Right lobe of liver (tissue), 4 donors: Measurements from ENCODE around the gene TM2D3.

Experiments
- CTCF ChIP-seq, 4 donors: fragments of 200-600 bp in 3 of 4; fragments of 450-650 bp in 1 of 4; IDR thresholded peaks; one replicate each; pipeline versions ENCODE4 v1.5.1 to v1.8.0; 2016 to 2022; ENCODE audit warnings: antibody characterized with exemption in 4 of 4, mild to moderate bottlenecking in 2 of 4
- POLR2A ChIP-seq: fragments of 450-650 bp; IDR thresholded peaks from one replicate; pipeline ENCODE4 v1.6.1; 2017; ENCODE audit warnings: antibody characterized with exemption, mild to moderate bottlenecking
- donor health status: DM: no; HTN: no; CAD: no.
- donor health status: DM: no; HTN: no; CAD: no.
- donor health status: DM: no; HTN: yes; CAD: no.

- no peak for TF ChIP-seq CTCF (IDR thresholded peaks at IDR 0.05)
- no peak for TF ChIP-seq POLR2A
These were observed 18.8 kb downstream of the TM2D3 start for GRCh38 chr15:101633356-101633755.
